Measurements from ENCODE around the gene NDUFB2.

GRCh38 chr7:140680886-140681285, 15.6 kb upstream of the NDUFB2 start:
- no peak for TF ChIP-seq CTCF (optimal IDR thresholded peaks at IDR 0.05 in 1 of 3, IDR thresholded peaks at IDR 0.05 in 1 of 3, conservative IDR thresholded peaks at IDR 0.05 in 1 of 3; ENCODE audit: extremely low read depth in 1 of 3, insufficient read depth in 2 of 3, low read length in 3 of 3)
- TF ChIP-seq EZH2 (IDR thresholded peaks at IDR 0.05; ENCODE audit: low read length), result no peak

Measured in keratinocyte (primary cell).